WTC11 (cell line): ENCODE data around the gene MRPS30. TPM values are rescaled to one million over a fixed set of nuclear protein-coding genes. Genes with fewer than 3 reads are reported as not detected.

Experiments used
- ATAC-seq: fragments of 200-7000 bp; cut with Tn5 transposase; 2 replicates; pipeline ENCODE4 v1.10.0; 2021; ENCODE audit warnings: mild to moderate bottlenecking, moderate library complexity
- CTCF ChIA-PET: fragments of 300-600 bp; sonication (Branson Sonifier 250); formaldehyde crosslinking; loops from one replicate; lab custom pipeline; 2021; ENCODE audit warnings: antibody characterized with exemption; lab: Charles Lee
- POLR2A ChIA-PET: fragments of 350-600 bp; sonication (Branson Sonifier 250); formaldehyde crosslinking; loops from one replicate; lab custom pipeline; 2021; ENCODE audit warnings: antibody characterized with exemption; lab: Charles Lee
- DNase-seq: peaks from one replicate; pipeline ENCODE4 v3.0.0; 2021; ENCODE audit warnings: low spot score
- H3K27ac Mint-ChIP-seq: 2 replicates; pipeline ENCODE4 v1.8.0; 2021; ENCODE audit warnings: mixed read lengths
- H3K27me3 Mint-ChIP-seq: 2 replicates; pipeline ENCODE4 v1.8.0; 2021; ENCODE audit warnings: low read depth, mild to moderate bottlenecking, moderate library complexity, mixed read lengths
- H3K36me3 Mint-ChIP-seq: 2 replicates; pipeline ENCODE4 v1.8.0; 2021; ENCODE audit warnings: mixed read lengths
- H3K4me1 Mint-ChIP-seq: 2 replicates; pipeline ENCODE4 v1.8.0; 2022; ENCODE audit warnings: mixed read lengths
- H3K4me3 Mint-ChIP-seq: 2 replicates; pipeline ENCODE4 v1.8.0; 2021; ENCODE audit warnings: mild to moderate bottlenecking, moderate library complexity, mixed read lengths
- H3K9me3 Mint-ChIP-seq: 2 replicates; pipeline ENCODE4 v1.8.0; 2021; ENCODE audit warnings: mixed read lengths
- CTCF ChIP-seq: fragments of 200-600 bp; IDR thresholded peaks from 2 replicates; pipeline ENCODE4 v1.8.0; 2022; ENCODE audit warnings: antibody characterized with exemption
- ERG ChIP-seq: fragments of 250-450 bp; sonication (Bioruptor Pico); IDR thresholded peaks from 2 replicates; pipeline ENCODE4 v1.8.0; 2021; ENCODE audit warnings: mild to moderate bottlenecking
- GRHL2 ChIP-seq: fragments of 250-450 bp; sonication (Bioruptor Pico); IDR thresholded peaks from 2 replicates; pipeline ENCODE4 v1.8.0; 2022; ENCODE audit warnings: mild to moderate bottlenecking, moderate library complexity; ENCODE audit not compliant: insufficient replicate concordance, severe bottlenecking
- HMGA2 ChIP-seq: fragments of 250-450 bp; sonication (Bioruptor Pico); IDR thresholded peaks from 2 replicates; pipeline ENCODE4 v1.4.0; 2021; ENCODE audit warnings: mild to moderate bottlenecking, moderate library complexity
- IRF1 ChIP-seq: sonication (generic); formaldehyde crosslinking; IDR thresholded peaks from 2 replicates; pipeline ENCODE4 v1.8.0; 2023; ENCODE audit warnings: missing genetic modification reagents
- JUN ChIP-seq: sonication (generic); formaldehyde crosslinking; IDR thresholded peaks from 2 replicates; pipeline ENCODE4 v1.8.0; 2023; ENCODE audit warnings: mild to moderate bottlenecking, missing genetic modification reagents
- KAT7 ChIP-seq: sonication (generic); formaldehyde crosslinking; IDR thresholded peaks from 2 replicates; pipeline ENCODE4 v1.8.1; 2023; ENCODE audit warnings: missing genetic modification reagents, mild to moderate bottlenecking, borderline replicate concordance
- MAX ChIP-seq: sonication (generic); formaldehyde crosslinking; IDR thresholded peaks from 2 replicates; pipeline ENCODE4 v1.8.0; 2022; ENCODE audit warnings: mild to moderate bottlenecking, missing genetic modification reagents
- MXD4 ChIP-seq: fragments of 250-450 bp; sonication (Bioruptor Pico); IDR thresholded peaks from 2 replicates; pipeline ENCODE4 v1.8.0; 2021; ENCODE audit warnings: mild to moderate bottlenecking, moderate library complexity, borderline replicate concordance
- NR2C2 ChIP-seq: sonication (generic); formaldehyde crosslinking; IDR thresholded peaks from 2 replicates; pipeline ENCODE4 v1.8.0; 2022; ENCODE audit warnings: mild to moderate bottlenecking, missing genetic modification reagents
- OVOL2 ChIP-seq: fragments of 250-450 bp; sonication (Bioruptor Pico); IDR thresholded peaks from 2 replicates; pipeline ENCODE4 v1.9.0; 2021; ENCODE audit warnings: mild to moderate bottlenecking, borderline replicate concordance
- USF1 ChIP-seq: sonication (generic); formaldehyde crosslinking; IDR thresholded peaks from 2 replicates; pipeline ENCODE4 v1.8.0; 2022; ENCODE audit warnings: mild to moderate bottlenecking, missing genetic modification reagents
- ZMAT4 ChIP-seq: fragments of 250-450 bp; sonication (Bioruptor Pico); IDR thresholded peaks from 2 replicates; pipeline ENCODE4 v1.9.0; 2021; ENCODE audit warnings: mild to moderate bottlenecking
- ZNF232 ChIP-seq: sonication (generic); formaldehyde crosslinking; IDR thresholded peaks from 2 replicates; pipeline ENCODE4 v1.8.0; 2022; ENCODE audit warnings: mild to moderate bottlenecking, missing genetic modification reagents
- ZNF425 ChIP-seq: fragments of 250-450 bp; sonication (Bioruptor Pico); conservative IDR thresholded peaks from 2 replicates; pipeline ENCODE4 v1.9.0; 2021; ENCODE audit warnings: mild to moderate bottlenecking
- total RNA-seq: library from RNA; stranded (reverse); gene quantifications from 3 replicates; pipeline ENCODE4 v1.2.3, GENCODE V29; 2021

The MRPS30 gene
- total RNA-seq, 1 experiment from 2014 or later: 83.9 TPM

- no peak for TF ChIP-seq CTCF
- no peak for TF ChIP-seq IRF1 (CRISPR knock-in tag)
Observed at GRCh38 chr5:44847206-44847852, 38.6 kb downstream of the MRPS30 start (continued).

- DNase-seq (no peak), ATAC-seq (no peak)
- no peak for TF ChIP-seq MXD4 (CRISPR knock-in tag)
- TF ChIP-seq USF1 (CRISPR knock-in tag): no peak
- no peak for TF ChIP-seq ZMAT4 (CRISPR knock-in tag)
- no peak for TF ChIP-seq KAT7
- TF ChIP-seq ZNF232: no peak
- TF ChIP-seq OVOL2 (CRISPR knock-in tag): no peak
- no peak for TF ChIP-seq GRHL2
- no peak for TF ChIP-seq ERG (CRISPR knock-in tag)
- TF ChIP-seq ZNF425 (CRISPR knock-in tag): no peak
- no peak for TF ChIP-seq MAX
- no peak for TF ChIP-seq HMGA2 (CRISPR knock-in tag)
- no peak for TF ChIP-seq NR2C2 (CRISPR knock-in tag)
- Mint-ChIP-seq H3K36me3 (no peaks in the 10 kb centered on the region), H3K9me3 (no peaks in the 10 kb centered on the region; the same call in 1 of the 2 replicates), H3K4me1 (no peaks in the 10 kb centered on the region), H3K27ac (no peak overlapping the region), H3K27me3 (no peaks in the 10 kb centered on the region), H3K4me3 (no peak overlapping the region)
- POLR2A ChIA-PET: no interaction called here
- CTCF ChIA-PET: no interaction called here
Observed at GRCh38 chr5:44860267-44860666, 51.5 kb downstream of the MRPS30 start.

- Mint-ChIP-seq H3K27ac (no peak overlapping the region), H3K9me3 (no peaks in the 10 kb centered on the region), H3K27me3 (no peaks in the 10 kb centered on the region), H3K4me3 (no peak overlapping the region), H3K4me1 (no peaks in the 10 kb centered on the region), H3K36me3 (no peaks in the 10 kb centered on the region)
- TF ChIP-seq CTCF: peak; percentile 16; the same call in 1 of the 2 replicates
- TF ChIP-seq JUN: no peak
- ChIA-PET POLR2A (no interaction called here), CTCF (interaction anchor here (0.7 to 1.4 kb wide), 4 partner anchors 18 to 658 kb away, joined by 3 to 6 read pairs (median 4); no protein-coding TSS in a partner anchor)
- DNase-seq: no peak
- ATAC-seq: no peak
Observed at GRCh38 chr5:44862808-44863207, 54.1 kb downstream of the MRPS30 start.
